GM12864 (cell line): ENCODE measurements around the gene GRB2.

Source experiments
- DNase-seq: peaks from one replicate; pipeline ENCODE4 v3.0.0-alpha.2; 2011; ENCODE audit warnings: low read depth
- H3K4me3 ChIP-seq: 2 replicates; pipeline ENCODE4 v1.5.1; 2011; ENCODE audit warnings: mild to moderate bottlenecking, low read depth, low read length, control low read depth
- CTCF ChIP-seq: IDR thresholded peaks from 2 replicates; pipeline ENCODE4 v1.5.1; 2011; ENCODE audit warnings: low read depth, mild to moderate bottlenecking, moderate library complexity, low read length, control low read depth, inconsistent platforms; ENCODE audit errors: missing control alignments

GRB2 gene

GRCh38 chr17:75327757-75328156 is 77.7 kb downstream of the GRB2 start:
- H3K4me3 ChIP-seq: no peak overlapping the region
- no peak for DNase-seq
- no peak for TF ChIP-seq CTCF

GRCh38 chr17:75326226-75326848 is 79.1 kb downstream of the GRB2 start:
- no peak overlapping the region for H3K4me3 ChIP-seq
- no peak for DNase-seq

GRCh38 chr17:75325827-75326225 is 79.7 kb downstream of the GRB2 start:
- DNase-seq: no peak
- H3K4me3 ChIP-seq: no peak overlapping the region
- no peak for TF ChIP-seq CTCF

More at GRCh38 chr17:75326226-75326848, 79.1 kb downstream of the GRB2 start:
- TF ChIP-seq CTCF: no peak

- no peak for TF ChIP-seq CTCF
- no peak overlapping the region for H3K4me3 ChIP-seq
- DNase-seq: no peak
Measured at GRCh38 chr17:75325348-75325747, 80.1 kb downstream of the GRB2 start.

- TF ChIP-seq CTCF: no peak
Measured at GRCh38 chr17:75321506-75321905, 84.0 kb downstream of the GRB2 start.

GRCh38 chr17:75319904-75320691 is 85.4 kb downstream of the GRB2 start:
- H3K4me3 ChIP-seq: peak overlapping the region; percentile 18
- peak; percentile 74 for DNase-seq

More at GRCh38 chr17:75321506-75321905, 84.0 kb downstream of the GRB2 start:
- no peak for DNase-seq
- H3K4me3 ChIP-seq: no peak overlapping the region

More at GRCh38 chr17:75319904-75320691, 85.4 kb downstream of the GRB2 start:
- no peak for TF ChIP-seq CTCF
